ENCODE data around the gene WASF1.

GRCh38 chr6:110090876-110091275 is 88.6 kb downstream of the WASF1 start:
- TF ChIP-seq CTCF (IDR thresholded peaks at IDR 0.05) (no peak), POLR2A (IDR thresholded peaks at IDR 0.05) (no peak)

All from adrenal gland (tissue), 5 donors.